Hair follicular keratinocyte (primary cell): ENCODE measurements around the gene PGAM2. TPM values are rescaled to one million over a fixed set of nuclear protein-coding genes. Genes with fewer than 3 reads are reported as not detected.

Source experiments
- total RNA-seq: library from RNA; depleted of rRNA; stranded (reverse); fragments of >200 nt; gene quantifications from 2 replicates; pipeline ENCODE4 v1.2.3, GENCODE V29; 2015

PGAM2 gene
- not detected in 2 replicates for total RNA-seq

DNA sequence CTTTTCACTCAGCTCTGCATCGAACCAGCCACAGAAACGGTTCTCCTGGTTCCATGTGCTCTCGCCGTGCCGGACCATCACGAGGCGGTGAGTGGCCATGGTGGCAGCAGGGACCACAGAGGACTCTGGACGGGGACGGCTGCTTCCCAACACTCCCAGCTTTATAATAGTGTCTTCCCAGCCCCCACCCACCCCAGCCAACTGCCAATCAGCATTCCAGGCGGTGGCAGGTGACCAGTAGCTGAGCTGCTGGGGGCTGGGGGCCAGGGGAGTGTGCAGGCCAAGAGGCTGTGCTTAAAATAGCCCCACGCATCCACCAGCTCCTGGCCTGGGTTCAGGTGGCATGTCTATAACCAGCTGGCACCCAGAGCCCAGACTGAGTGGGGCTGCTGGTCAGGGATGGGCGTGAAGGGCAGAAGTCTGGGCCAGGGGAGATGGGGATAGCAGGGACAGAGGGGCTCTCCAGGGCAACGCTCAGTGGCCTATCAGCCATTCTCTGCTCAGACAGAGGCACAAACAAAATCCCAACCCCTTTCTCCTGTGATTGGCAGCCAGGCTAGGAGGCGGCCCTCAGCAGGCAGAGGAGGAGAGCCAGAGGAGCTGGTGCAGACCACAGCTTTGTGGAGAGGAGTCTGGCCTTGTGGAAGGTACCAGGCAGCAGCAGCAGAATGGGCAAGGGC is at the start of gene PGAM2:
TSS of gene PGAM2 (minus strand) at position 137 of the 680 bp plus-strand sequence. CDS start at position 99, 38 bp downstream.

DNA sequence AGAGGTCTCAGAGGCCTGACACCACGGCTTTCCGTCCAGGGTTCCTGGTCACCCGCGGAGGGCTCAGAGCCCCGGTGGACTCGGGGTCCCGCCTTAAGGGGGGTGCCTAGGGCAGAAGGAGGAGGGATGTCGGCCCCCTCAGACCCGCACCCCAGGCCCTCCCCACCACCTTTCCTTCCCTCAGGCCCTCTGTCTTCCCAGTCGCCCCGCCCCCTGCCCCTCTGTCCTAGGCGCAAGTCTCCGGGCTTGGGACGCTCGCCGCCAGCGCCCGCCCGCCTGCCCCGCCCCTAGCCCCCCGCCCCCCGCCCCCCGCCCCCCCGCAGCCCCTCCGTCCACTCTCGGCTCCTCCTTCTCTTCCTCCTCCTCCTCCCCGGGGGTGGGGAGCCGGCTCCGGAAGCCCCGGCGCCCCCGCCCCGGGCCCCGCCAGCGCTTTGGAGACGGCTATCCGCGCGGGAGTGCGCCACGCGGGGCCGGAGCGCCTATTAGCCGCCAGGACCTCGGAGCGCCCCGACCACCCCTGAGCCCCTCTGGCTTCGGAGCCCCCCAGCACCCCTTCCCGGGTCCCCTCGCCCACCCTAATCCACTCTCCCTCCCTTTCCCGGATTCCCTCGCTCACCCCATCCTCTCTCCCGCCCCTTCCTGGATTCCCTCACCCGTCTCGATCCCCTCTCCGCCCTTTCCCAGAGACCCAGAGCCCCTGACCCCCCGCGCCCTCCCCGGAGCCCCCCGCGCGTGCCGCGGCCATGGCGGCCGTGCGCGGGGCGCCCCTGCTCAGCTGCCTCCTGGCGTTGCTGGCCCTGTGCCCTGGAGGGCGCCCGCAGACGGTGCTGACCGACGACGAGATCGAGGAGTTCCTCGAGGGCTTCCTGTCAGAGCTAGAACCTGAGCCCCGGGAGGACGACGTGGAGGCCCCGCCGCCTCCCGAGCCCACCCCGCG is 38.8 kb upstream of the PGAM2 start, which contains the start of gene AEBP1:
TSS of gene AEBP1 (plus strand) at position 423 of the 937 bp plus-strand sequence. CDS start at position 744, 321 bp downstream.

DNA sequence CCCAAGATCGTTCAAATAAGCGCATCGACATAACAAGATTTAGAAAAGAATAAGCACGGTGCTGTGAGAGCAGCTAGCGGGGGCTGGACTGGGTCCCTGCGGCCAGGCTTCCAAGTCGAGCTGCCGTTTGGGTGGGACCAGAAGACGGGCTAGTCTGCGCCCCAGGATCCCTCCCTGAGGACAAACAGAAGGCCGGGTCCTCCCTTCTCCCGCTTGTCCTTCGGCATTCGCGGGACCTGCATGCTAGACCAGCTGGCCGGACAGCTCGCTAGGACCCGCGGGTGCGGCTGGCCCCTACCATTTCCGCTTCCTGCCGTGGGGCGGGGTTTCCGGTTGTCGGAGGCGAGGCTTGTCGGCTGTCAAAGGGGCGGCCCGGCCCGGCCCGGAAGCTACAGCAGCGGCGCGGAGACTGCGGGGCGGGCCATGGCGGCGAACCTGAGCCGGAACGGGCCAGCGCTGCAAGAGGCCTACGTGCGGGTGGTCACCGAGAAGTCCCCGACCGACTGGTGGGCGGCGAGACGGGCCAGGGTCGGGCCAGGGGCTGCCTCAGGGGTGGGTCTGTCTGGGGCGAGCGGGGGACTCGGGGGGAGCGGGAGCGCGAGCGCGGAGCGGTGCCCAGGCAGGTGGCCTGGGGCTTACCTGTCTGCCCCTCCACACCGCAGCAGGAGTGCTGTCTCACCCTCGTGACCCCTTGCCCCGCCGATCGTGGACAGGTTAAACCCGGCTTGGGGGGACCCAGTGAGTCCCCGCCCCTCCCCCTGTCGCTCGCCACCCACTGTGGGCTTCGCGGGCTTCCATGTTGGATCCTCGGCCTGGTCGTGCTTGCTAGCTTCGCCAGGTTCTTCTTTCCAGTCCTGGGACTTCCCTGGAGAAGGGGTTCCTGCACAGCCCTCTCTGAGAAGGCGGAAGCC is 20.8 kb downstream of the PGAM2 start, which contains the start of gene DBNL:
TSS of gene DBNL (plus strand) at position 388 of the 911 bp plus-strand sequence. CDS start at position 424, 36 bp downstream.

Other genes starting within 250 kb of the PGAM2 start
- gene MRPS24, start 196.1 kb downstream of the PGAM2 start, total RNA-seq = 165 and 214 TPM in 2 replicates
- gene URGCP, start 159.0 kb downstream of the PGAM2 start, total RNA-seq = 23.0 and 27.4 TPM in 2 replicates
- 4.9 and 13.4 TPM in 2 replicates for gene UBE2D4, start 139.1 kb downstream of the PGAM2 start, total RNA-seq
- not detected in 2 replicates for gene SPDYE1, start 67.7 kb downstream of the PGAM2 start, total RNA-seq
- gene DBNL, start 20.9 kb downstream of the PGAM2 start, total RNA-seq = 152 and 167 TPM in 2 replicates
- 9.3 and 11.4 TPM in 2 replicates for gene POLM, start 17.0 kb upstream of the PGAM2 start, total RNA-seq
- gene AEBP1, start 38.8 kb upstream of the PGAM2 start, total RNA-seq = 6.6 and 9.7 TPM in 2 replicates
- 90.9 and 146 TPM in 2 replicates for gene POLD2, start 58.0 kb upstream of the PGAM2 start, total RNA-seq
- gene MYL7, start 75.8 kb upstream of the PGAM2 start, total RNA-seq = not detected in 2 replicates
- gene GCK, start 123.9 kb upstream of the PGAM2 start, total RNA-seq = 0.34 TPM in 1 of 2 replicates, not detected in the other
- 96.5 and 114 TPM in 2 replicates for gene YKT6, start 135.4 kb upstream of the PGAM2 start, total RNA-seq